ENCODE data around the gene FLOT1. TPM values are rescaled to one million over a fixed set of nuclear protein-coding genes. Genes with fewer than 3 reads are reported as not detected.
A peak's percentile ranks its signal among the peaks of the same experiment; 100 is the strongest.

Gene FLOT1
- total and polyA plus RNA-seq, 9 of the 15 experiments (the other 6 are each of a cell fraction or from before 2014, with no cell fraction given) = 11.7 to 149 (median 118) TPM

GRCh38 chr6:30721198-30722024 is 21.1 kb downstream of the FLOT1 start (continued):
- peak; percentile 20; the same call in 1 of the 2 replicates for TF ChIP-seq STAT6 (CRISPR knock-in tag; IDR thresholded peaks at IDR 0.05)
- peak; percentile 75 for TF ChIP-seq TFE3 (CRISPR knock-in tag; IDR thresholded peaks at IDR 0.05)
- no peak for TF ChIP-seq DNMT1 (IDR thresholded peaks at IDR 0.05)
- TF ChIP-seq EGR1 (conservative IDR thresholded peaks at IDR 0.05) = peak; percentile 84
- TF ChIP-seq CEBPG (CRISPR knock-in tag; IDR thresholded peaks at IDR 0.05) = no peak
- no peak for TF ChIP-seq CEBPG (tag; conservative IDR thresholded peaks at IDR 0.05 in 1 of 2, IDR thresholded peaks at IDR 0.05 in 1 of 2)
- no peak for TF ChIP-seq PHF21A (IDR thresholded peaks at IDR 0.05; ENCODE audit: borderline replicate concordance, low read depth)
- 0 out of 2 replicates have a peak, but pooled peaks have one; percentile 19 for TF ChIP-seq ZNF609 (CRISPR knock-in tag; IDR thresholded peaks at IDR 0.05; ENCODE audit: borderline replicate concordance)
- TF ChIP-seq COPS2 (conservative IDR thresholded peaks at IDR 0.05) = no peak
- TF ChIP-seq ZNF133 (CRISPR knock-in tag; IDR thresholded peaks at IDR 0.05) = no peak
- TF ChIP-seq ZNF24 (IDR thresholded peaks at IDR 0.05) = 0 out of 2 replicates have a peak, but pooled peaks have one; percentile 28
- TF ChIP-seq CBX3 (IDR thresholded peaks at IDR 0.05; ENCODE audit: borderline replicate concordance in 1 of 2, low read length in 2 of 2) = no peak
- no peak for TF ChIP-seq ZNF408 (CRISPR knock-in tag; IDR thresholded peaks at IDR 0.05; ENCODE audit: low read depth)
- TF ChIP-seq ZEB2 (IDR thresholded peaks at IDR 0.05) = no peak
- TF ChIP-seq ZNF263 (CRISPR knock-in tag; IDR thresholded peaks at IDR 0.05; ENCODE audit: borderline replicate concordance) = no peak; the same call in 1 of the 2 replicates
- TF ChIP-seq HOMEZ (CRISPR knock-in tag; IDR thresholded peaks at IDR 0.05) = no peak
